ENCODE measurements around the gene ARSH.
"Not testable (repeated sequence)": the region's sequence is repeated elsewhere in the genome, so short reads cannot be mapped to it uniquely, and the experiment has no call there.

The ARSH gene

DNA sequence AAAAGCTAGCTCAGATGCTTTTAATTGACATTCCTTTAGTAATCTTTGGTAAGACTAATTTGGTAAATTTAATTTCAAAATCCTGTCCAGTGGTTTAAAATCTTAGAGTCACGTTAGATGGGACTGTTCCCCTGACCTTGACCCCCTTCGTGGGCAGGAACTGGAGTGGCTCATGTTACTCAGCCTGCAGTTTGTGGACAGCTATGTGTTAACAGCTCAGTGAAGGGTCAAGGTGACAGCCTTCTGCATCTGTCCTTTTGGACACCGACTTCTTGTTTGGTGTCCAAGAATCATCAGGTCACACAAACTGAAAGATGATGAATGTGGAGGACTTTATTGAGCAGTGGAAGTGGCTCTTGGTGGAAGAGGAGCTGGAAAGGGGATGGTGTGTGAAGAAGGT is 37.9 kb downstream of the ARSH start:
- DNase-seq (ENCODE audit: low spot score): no peak

DNA sequence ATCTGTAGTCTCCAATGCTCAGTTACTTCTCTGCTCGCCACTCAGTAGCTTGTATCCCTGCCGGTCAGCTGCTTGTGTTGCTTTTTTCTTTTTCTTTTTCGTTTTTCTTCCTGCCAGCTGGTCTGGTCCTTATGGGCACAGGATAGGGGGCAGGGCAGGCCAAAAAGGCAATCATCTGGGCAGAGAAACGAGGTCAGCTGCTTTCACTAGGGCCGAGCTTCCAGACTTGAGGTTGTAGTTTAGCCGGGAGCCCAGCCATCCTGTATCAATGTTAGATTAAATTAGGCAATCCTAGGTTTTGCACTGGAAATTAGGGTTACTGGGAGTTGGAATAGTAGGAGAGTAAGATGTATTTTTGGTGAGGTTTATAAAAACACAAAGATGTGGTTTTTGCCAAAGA is 38.3 kb downstream of the ARSH start:
- DNase-seq (ENCODE audit: low spot score): no peak

DNA sequence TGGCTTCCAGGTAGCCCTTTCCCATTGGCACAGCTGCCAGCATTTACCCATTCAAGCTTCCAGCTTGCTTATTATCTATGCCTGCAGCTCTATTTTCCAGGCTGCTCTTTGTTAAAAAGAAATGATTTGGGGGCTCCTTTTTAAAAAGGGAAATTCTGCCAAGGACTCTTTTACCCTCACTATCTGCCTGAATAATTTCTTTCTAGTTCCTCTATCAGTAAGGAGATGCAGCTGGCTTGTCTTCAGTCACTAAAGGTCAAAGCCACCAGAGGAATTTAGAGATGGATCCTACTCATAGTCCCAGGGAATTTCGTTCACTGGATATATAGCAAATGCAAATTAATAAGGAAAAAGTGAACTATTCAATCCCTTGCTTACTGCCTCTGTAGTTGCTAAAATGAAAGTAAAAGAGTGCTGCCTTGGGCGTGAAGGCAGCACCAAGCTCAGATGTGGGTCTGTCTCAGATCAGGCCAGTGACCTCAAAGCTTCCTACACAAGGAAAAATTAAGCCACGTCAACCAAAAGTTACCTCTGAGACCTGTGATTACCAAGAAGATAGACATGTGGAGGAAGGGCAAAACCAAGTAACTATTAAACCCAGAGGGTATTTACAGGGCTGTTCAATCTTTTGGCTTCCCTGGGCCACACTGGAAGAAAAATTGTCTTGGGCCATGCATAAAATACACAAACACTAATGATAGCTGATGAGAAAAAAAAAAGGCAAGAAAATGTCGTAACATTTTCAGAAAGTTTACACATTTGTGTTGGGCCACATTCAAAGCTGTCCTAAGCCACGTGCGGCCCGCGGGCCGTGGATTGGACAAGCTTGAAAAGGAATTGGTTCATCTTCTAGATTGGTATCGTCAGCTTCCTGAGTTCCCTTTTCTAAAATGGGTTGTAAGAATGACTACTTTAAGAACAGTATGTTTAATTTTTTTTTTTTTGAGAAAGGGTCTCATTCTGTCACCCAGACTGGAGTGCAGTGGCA is 40.2 kb downstream of the ARSH start:
- no peak for DNase-seq (ENCODE audit: low spot score)

GRCh38 chrX:3050523-3051175 is 44.3 kb downstream of the ARSH start:
- DNase-seq (ENCODE audit: low spot score): not testable (repeated sequence)

- DNase-seq (ENCODE audit: low spot score): no peak
Measured at GRCh38 chrX:3052860-3053259, 46.5 kb downstream of the ARSH start.

GRCh38 chrX:3066555-3066954 is 60.2 kb downstream of the ARSH start:
- DNase-seq (ENCODE audit: low spot score): no peak

DNA sequence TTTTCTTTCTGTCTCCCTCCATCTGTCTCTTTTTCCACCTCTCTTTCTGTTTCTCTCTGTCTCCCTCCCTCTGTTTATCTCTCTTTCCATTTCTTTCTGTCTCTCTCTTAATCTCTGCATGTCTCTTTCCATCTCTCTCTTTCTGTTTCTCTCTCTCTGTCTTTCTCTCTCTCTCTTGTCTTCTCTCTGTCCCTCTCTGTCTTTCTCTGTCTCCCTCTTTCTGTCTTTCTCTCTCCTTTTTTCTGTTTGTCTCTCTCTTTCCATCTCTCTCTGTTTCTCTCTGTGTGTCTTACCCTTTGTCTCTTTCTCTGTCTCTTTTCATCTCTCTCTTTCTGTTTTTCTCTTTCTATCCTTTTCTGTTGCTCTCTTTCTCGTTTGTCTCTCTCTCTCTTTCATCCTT is 69.6 kb downstream of the ARSH start:
- DNase-seq (ENCODE audit: low spot score): no peak

DNA sequence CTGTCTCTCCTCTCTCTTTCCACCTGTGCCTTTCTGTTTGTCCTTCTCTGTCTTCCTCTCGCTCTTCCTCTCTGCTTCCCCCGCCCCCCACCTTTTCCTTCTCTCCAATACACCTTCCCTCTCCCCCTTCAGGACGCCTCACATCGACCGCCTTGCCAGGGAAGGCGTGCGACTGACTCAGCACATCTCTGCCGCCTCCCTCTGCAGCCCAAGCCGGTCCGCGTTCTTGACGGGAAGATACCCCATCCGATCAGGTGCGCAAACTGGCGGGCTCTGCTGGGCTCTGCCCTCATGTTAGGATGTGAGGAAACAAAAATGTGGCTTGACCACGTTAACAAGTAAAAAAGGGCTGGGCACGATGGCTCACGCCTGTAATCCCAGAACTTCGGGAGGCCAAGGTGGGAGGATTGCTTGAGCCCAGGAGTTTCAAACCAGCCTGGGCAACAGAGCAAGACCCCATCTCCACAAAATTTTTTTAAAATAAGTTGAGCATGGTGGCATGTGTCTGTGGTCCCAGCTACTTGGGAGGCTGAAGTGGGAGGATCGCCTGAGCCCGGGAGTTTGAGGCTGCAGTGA is 70.2 kb downstream of the ARSH start:
- DNase-seq (ENCODE audit: low spot score): no peak

All from CD4-positive, alpha-beta T cell treated with Interleukin-2 at 100 ng/mL for 4 hours (primary cell).